Stimulated activated CD8-positive, alpha-beta memory T cell treated with anti-CD3 and anti-CD28 coated beads, Interleukin-4, amount 100 ng/mL, for 48 hours (primary cell): ENCODE results near the gene KIF5B.
"Not testable (repeated sequence)": the region's sequence is repeated elsewhere in the genome, so short reads cannot be mapped to it uniquely, and the experiment has no call there.

ENCODE experiments used
- DNase-seq: peaks from one replicate; pipeline ENCODE4 v3.0.0-alpha.2; 2020

The KIF5B gene

GRCh38 chr10:32004161-32004591, 52.0 kb downstream of the KIF5B start:
- no peak for DNase-seq

DNA sequence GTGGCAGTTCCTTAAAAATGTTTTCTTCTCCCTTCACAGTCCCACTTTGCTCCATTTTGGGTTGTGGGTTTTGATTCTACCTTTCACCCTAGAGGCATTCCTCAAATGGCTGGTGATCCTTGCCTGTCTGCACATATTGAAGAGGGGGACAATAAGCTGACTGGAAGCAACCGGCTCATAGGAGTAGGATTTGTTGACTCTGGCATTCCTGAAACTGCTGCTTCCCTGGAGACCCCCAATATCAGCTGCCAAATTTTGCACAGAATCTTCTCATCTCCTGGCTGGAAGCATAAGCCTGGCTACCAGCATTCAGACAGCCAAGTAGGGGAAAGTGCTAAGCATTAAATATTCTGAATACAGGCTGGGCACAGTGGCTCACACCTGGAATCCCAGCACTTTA, 53.7 kb downstream of the KIF5B start:
- DNase-seq: no peak

DNA sequence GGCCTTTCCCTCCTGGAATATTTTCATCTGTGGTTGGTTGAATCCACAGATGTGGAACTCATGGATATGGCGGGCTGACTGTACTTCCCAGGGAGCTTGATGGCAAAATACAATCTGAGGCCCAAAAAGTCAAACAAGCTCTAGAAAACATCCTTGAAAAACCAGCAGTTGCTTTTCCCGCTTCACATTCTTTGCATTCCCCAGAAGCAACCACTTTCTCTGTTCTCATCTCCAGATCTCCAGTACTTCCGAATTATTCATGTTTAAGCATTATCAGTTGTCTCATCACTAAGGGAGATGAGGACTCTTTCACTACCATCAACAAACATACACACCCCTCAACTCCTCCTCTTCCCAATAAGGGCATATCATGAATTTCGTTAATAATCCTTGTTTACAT, 55.3 kb downstream of the KIF5B start:
- no peak for DNase-seq

GRCh38 chr10:31999836-32000235, 56.4 kb downstream of the KIF5B start:
- DNase-seq: no peak

GRCh38 chr10:31999070-31999660, 57.1 kb downstream of the KIF5B start:
- no peak for DNase-seq

DNA sequence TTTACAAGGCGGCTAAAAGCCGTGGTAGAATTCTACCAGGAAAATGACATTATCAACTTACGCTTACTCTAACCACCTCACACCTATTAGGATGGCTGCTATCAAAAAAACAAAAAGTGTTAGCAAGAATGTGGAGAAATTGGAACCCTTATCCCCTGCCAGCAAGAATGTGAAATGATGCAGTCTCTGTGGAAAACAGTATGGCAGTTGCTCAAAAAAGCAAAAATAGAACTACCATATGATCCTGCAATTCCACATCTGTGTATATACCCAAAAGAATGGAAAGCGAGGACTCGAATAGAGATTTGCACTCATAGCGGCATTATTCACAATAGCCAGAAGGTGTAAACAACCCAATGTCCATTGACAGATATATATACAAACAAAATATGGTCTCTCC, 61.3 kb downstream of the KIF5B start:
- DNase-seq: no peak

GRCh38 chr10:31990937-31991336, 65.3 kb downstream of the KIF5B start:
- no peak for DNase-seq

DNA sequence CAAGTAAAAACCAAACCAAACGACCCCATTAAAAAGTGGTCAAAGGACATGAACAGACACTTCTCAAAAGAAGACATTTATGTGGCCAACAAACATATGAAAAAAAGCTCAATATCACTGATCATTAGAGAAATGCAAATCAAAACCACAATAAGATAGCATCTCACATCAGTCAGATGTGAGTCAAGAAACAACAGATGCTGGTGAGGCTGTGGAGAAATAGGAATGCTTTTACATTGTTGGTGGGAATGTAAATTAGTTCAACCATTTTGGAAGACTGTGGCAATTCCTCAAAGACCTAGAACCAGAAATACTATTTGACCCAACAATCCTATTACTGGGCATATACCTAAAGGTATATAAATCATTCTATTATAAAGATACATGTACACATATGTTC, 68.4 kb downstream of the KIF5B start:
- not testable (repeated sequence) for DNase-seq

- DNase-seq: no peak
Observed at GRCh38 chr10:31982111-31982510, 74.1 kb downstream of the KIF5B start.

DNA sequence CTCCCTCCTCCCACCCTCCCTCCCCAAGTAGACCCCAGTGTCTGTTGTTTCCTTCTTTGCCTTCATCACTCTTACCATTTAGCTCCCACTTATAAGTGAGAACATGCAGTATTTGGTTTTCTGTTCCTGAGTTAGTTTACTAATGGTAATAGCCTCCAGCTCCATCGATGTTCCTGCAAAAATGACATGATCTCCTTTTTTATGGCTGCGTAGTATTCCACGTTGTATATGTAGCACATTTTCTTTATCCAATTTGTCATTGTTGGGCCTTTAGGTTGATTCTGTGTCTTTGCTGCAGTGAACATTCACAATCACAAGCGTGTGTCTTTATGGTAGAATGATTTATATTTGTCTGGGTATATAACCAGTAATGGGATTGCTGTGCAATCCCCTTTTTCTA, 75.8 kb downstream of the KIF5B start:
- DNase-seq: no peak

- not testable (repeated sequence) for DNase-seq
Observed at GRCh38 chr10:31979071-31979470, 77.2 kb downstream of the KIF5B start.

- DNase-seq: no peak
Observed at GRCh38 chr10:31978156-31978483, 78.1 kb downstream of the KIF5B start.

DNA sequence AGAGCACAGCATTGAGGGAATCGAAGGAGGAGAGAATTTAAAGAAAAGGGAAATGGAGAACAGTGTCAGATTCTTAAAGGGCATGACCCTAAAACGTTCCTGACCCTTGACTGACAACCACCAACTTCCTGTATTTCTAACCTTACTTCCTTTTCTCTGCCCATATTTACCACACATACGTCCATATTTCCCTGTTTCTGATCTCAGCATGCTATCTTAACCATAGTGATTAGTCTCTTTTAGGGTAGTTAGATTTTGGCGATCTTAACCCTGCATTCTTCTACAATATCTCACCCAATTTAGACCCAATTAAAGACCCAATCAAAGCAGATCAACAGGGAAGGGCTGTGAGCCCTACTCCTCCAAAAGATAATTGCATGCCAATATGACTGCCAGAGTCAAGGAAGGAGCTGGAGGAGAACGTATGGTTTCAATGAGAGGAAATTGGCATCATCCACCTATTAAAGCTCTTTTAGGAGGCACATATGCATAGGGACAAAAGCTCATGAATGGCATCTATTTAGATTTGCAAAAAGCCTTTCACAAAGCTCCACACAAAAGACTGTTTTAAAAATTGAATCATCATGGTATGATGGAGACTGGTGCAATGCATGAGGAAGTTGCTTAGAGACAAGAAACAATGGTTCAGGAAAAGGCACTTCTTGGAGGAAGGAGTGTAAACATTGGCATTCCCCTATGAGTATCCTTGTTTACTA, 78.6 kb downstream of the KIF5B start:
- DNase-seq: no peak

DNA sequence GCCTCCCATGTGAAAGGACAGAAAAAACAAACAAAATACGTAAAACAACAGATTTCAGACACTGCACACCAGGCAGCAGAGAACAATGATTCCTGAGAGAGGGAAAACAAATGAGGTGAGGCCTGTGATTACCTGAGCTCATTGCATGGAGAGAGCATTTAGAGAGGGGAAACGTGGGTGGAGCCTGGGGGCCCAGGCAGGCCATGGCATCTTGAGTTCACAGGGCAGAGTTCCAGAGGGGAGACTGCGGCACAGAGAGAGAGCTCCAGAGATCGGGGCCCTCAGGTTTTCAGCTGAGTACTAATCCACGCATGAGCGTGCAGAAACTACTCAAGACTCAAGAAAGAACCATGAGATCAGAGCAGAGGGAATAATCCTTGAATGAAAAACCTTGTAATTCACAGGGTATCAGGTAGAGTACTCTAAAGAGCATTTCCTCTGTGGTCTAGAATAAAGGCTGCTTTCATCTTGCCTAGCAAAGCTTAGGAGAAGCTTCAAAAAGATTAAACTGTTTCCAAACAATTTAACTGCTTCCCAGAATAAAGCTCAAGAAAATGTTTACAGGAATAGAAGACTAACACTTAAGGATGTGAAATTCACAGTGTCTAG, 81.0 kb downstream of the KIF5B start:
- DNase-seq: no peak

- no peak for DNase-seq
Observed at GRCh38 chr10:31974434-31975124, 81.6 kb downstream of the KIF5B start.

DNA sequence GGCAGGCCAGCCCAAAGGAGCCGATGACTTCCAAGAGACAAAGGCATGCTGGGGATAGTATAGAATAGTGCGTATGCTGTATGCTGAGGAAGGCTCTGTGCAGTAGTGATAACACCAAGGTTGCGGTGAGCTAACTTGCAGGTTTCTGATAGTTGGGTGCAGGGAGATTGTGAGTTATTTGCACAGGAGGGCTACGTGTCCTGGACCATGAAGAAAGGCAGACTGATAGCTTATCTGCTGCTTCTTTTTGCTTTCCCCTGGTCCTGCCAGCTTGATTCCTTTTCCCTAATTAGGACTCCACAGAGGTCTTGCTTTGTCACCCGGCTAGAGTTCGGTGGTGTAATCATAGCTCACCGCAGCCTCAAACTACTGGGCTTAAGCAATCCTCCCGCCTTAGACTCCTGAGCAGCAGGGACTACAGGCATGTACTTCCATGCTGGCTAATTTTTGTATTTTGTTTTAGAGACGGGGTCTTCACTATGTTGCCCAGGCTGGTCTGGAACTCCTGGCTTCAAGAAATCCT, 83.6 kb downstream of the KIF5B start:
- DNase-seq: no peak

- DNase-seq: not testable (repeated sequence)
Observed at GRCh38 chr10:31969847-31970246, 86.4 kb downstream of the KIF5B start.

- no peak for DNase-seq
Observed at GRCh38 chr10:31963589-31963980, 92.6 kb downstream of the KIF5B start.

GRCh38 chr10:31962826-31963588, 93.2 kb downstream of the KIF5B start:
- DNase-seq: no peak

GRCh38 chr10:31961277-31962074, 94.7 kb downstream of the KIF5B start:
- DNase-seq: no peak

GRCh38 chr10:31959461-31960173, 96.6 kb downstream of the KIF5B start:
- DNase-seq: no peak
